ENCODE measurements around the gene CCHCR1.

The CCHCR1 gene

DNA sequence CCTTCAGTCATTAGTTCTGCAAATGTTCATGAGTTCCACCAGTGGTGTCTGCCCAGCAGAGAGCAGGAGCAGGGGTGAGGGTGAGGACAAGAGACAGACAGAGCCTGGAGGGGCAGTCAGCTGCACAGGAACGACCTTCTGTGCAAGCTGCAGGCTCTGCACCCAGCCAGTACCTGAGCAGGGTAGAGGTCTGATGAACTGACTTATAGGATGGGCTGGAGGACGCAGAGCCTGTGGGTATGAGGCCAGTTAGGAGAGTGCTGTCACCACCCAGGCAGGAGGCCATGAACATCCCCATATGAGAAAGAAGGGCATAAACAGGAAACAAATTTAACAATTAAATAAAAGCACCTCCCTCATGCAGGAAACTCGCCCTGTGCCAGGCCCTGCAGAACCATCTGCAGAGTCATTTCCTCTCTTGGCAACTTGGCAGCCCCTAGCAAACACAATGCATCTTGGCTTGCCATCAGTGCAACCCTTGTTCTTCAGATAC, 63.2 kb downstream of the CCHCR1 start:
- no peak for DNase-seq

GRCh38 chr6:31092769-31093505, 64.7 kb downstream of the CCHCR1 start:
- DNase-seq: no peak

Data from NCI-H2107 (cell line).